Endodermal cell (in vitro differentiated cells): ENCODE data around the gene YWHAG. TPM values are rescaled to one million over a fixed set of nuclear protein-coding genes. Genes with fewer than 3 reads are reported as not detected.
A peak's percentile ranks its signal among the peaks of the same experiment; 100 is the strongest.

Experiments
- DNase-seq: peaks from one replicate; pipeline ENCODE4 v3.0.0-alpha.2; 2017
- H3K27ac ChIP-seq: 2 replicates; pipeline ENCODE4 v1.5.1; 2013; ENCODE audit warnings: mild to moderate bottlenecking, low read depth, low read length, moderate library complexity
- H3K27me3 ChIP-seq: 2 replicates; pipeline ENCODE4 v1.6.1; 2013; ENCODE audit warnings: mild to moderate bottlenecking, low read length, moderate library complexity; ENCODE audit not compliant: insufficient read depth, control insufficient read depth, poor library complexity, severe bottlenecking
- H3K36me3 ChIP-seq: 2 replicates; pipeline ENCODE4 v1.7.0; 2013; ENCODE audit warnings: mild to moderate bottlenecking, low read length, moderate library complexity; ENCODE audit not compliant: control insufficient read depth, insufficient read depth
- H3K4me1 ChIP-seq: one replicate; pipeline ENCODE4 v1.7.0; 2013; ENCODE audit warnings: low read length; ENCODE audit not compliant: control insufficient read depth, insufficient read depth
- H3K4me3 ChIP-seq: 2 replicates; pipeline ENCODE4 v1.5.1; 2013; ENCODE audit warnings: mild to moderate bottlenecking, low read length, moderate library complexity
- H3K9ac ChIP-seq: 2 replicates; pipeline ENCODE4 v1.6.1; 2013; ENCODE audit warnings: mild to moderate bottlenecking, low read length, moderate library complexity; ENCODE audit not compliant: poor library complexity, severe bottlenecking; ENCODE audit errors: extremely low read depth
- H3K9me3 ChIP-seq: 2 replicates; pipeline ENCODE4 v1.6.1; 2013; ENCODE audit warnings: mild to moderate bottlenecking, low read length, moderate library complexity; ENCODE audit not compliant: control insufficient read depth
- H3K27ac Mint-ChIP-seq: 2 replicates; pipeline ENCODE4 v1.8.0; 2020; ENCODE audit warnings: mixed read lengths
- H3K27me3 Mint-ChIP-seq: 2 replicates; pipeline ENCODE4 v1.8.0; 2021; ENCODE audit warnings: mild to moderate bottlenecking, mixed read lengths; ENCODE audit not compliant: insufficient read depth
- H3K36me3 Mint-ChIP-seq: 2 replicates; pipeline ENCODE4 v1.8.0; 2020; ENCODE audit warnings: low read depth, mixed read lengths
- H3K4me1 Mint-ChIP-seq: 2 replicates; pipeline ENCODE4 v1.8.0; 2020; ENCODE audit warnings: mixed read lengths
- H3K4me3 Mint-ChIP-seq: 2 replicates; pipeline ENCODE4 v1.8.0; 2020; ENCODE audit warnings: mild to moderate bottlenecking, moderate library complexity, mixed read lengths
- H3K9me3 Mint-ChIP-seq: 2 replicates; pipeline ENCODE4 v1.8.0; 2020; ENCODE audit warnings: mild to moderate bottlenecking, mixed read lengths
- WGBS, 2 experiments: methylation state at CpG; one replicate each; pipeline versions ENCODE4 v1.1.5 to v1.1.7; 2013; ENCODE audit warnings: missing lambda C conversion rate in 2 of 2, mixed read lengths in 1 of 2; ENCODE audit not compliant: insufficient coverage in 1 of 2, insufficient read length in 1 of 2; 5-methylcytosine and 5-hydroxymethylcytosine counted together
- total RNA-seq, 2 donors: library from RNA; stranded (reverse); fragmentation: NEBNext Ultra II Directional in 1 of 2; extraction: Animal tissue kit (Norgen Biotek cat#: 25700) in 1 of 2; gene quantifications; 2 replicates in 1 of 2; 3 replicates in 1 of 2; pipeline ENCODE4 v1.2.1, GENCODE V29; 2021
- TF ChIP-seq, protein P1 (sequence below): fragments of 200-600 bp; sonication (generic); conservative IDR thresholded peaks from 2 replicates; pipeline ENCODE4 v1.5.0; 2021; ENCODE audit warnings: antibody characterized with exemption, mild to moderate bottlenecking

The YWHAG gene
- total RNA-seq, 2 donors from 2014 or later: 148 TPM

DNA sequence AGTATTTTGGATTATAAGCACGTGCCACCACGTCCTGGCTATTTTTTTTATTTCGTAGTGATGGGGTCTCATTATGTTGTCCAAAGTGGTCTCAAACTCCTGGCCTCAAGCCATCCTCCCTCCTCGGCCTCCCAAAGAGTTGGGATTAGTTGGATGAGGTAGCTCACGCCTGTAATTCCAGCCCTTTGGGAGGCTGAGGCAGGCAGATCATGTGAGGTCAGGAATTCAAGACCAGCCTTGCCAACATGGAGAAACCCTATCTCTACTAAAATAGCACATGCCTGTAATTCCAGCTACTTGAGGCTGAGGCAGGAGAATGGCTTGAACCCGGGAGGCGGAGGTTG lies 21.8 kb upstream of the YWHAG start:
- no peaks in the 10 kb centered on the region for H3K9me3 Mint-ChIP-seq
- H3K27me3 Mint-ChIP-seq: no peaks in the 10 kb centered on the region
- H3K4me3 Mint-ChIP-seq: peak overlapping the region; percentile 55
- 92 to 93% methylated on average over 7 of the region's 7 CpGs for WGBS, 2 experiments
- H3K9me3 ChIP-seq: no peaks in the 10 kb centered on the region
- peak overlapping the region; percentile 91 for H3K27ac Mint-ChIP-seq
- DNase-seq: no peak
- H3K27ac ChIP-seq: peak overlapping the region; percentile 88
- peak overlapping the region; percentile 56 for H3K9ac ChIP-seq
- TF ChIP-seq, protein P1, sequence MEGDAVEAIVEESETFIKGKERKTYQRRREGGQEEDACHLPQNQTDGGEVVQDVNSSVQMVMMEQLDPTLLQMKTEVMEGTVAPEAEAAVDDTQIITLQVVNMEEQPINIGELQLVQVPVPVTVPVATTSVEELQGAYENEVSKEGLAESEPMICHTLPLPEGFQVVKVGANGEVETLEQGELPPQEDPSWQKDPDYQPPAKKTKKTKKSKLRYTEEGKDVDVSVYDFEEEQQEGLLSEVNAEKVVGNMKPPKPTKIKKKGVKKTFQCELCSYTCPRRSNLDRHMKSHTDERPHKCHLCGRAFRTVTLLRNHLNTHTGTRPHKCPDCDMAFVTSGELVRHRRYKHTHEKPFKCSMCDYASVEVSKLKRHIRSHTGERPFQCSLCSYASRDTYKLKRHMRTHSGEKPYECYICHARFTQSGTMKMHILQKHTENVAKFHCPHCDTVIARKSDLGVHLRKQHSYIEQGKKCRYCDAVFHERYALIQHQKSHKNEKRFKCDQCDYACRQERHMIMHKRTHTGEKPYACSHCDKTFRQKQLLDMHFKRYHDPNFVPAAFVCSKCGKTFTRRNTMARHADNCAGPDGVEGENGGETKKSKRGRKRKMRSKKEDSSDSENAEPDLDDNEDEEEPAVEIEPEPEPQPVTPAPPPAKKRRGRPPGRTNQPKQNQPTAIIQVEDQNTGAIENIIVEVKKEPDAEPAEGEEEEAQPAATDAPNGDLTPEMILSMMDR: no peak
- H3K4me1 ChIP-seq: no peaks in the 10 kb centered on the region
- no peaks in the 10 kb centered on the region for H3K4me1 Mint-ChIP-seq
- H3K36me3 Mint-ChIP-seq: no peaks in the 10 kb centered on the region
- H3K27me3 ChIP-seq: no peaks in the 10 kb centered on the region
- no peaks in the 10 kb centered on the region for H3K36me3 ChIP-seq
- H3K4me3 ChIP-seq: peak overlapping the region; percentile 62

DNA sequence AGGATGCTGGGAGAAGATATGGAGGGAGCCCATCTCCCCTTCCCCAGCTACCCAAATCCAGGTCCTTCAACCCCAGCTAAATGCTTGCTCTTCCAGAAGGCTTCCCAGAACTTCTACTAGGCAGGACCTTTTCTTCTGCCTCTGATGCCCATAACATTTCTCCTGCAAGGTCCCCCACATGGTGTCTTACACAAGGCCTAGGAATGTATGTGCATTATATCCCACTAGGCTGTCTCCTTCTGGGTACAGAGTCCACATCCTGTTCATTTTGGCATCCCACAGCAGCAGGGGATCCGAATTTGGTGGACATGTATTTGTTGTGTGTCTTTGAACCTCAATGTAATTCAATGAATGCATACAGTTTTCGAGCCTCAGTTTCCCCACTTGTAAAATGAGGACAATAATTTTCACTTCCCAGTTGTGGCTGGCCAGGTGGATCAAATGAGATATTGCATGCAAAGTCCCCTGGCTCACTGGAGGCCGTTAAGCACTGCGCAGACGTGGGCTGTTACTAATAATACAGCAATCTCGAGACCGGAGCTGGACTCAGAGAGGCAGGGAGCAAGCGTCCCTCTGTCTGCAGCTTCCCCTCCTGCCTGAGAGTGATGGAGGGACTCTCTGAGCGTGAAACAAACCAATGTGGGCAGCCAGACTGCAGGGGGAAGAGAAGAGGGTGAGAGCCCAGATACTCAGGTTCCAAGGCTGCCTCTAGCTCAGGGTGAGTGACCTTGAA lies 18.6 kb upstream of the YWHAG start:
- no peaks in the 10 kb centered on the region for H3K36me3 Mint-ChIP-seq
- Histone ChIP-seq H3K27ac (no peak overlapping the region), H3K27me3 (no peaks in the 10 kb centered on the region), H3K4me3 (no peak overlapping the region), H3K36me3 (no peaks in the 10 kb centered on the region), H3K9me3 (no peaks in the 10 kb centered on the region), H3K9ac (no peak overlapping the region), H3K4me1 (no peaks in the 10 kb centered on the region)
- 89 to 91% methylated on average over 9 of the region's 9 CpGs for whole genome bisulfite sequencing, 2 experiments
- DNase-seq: no peak
- TF ChIP-seq, protein P1: no peak
- peaks cover 6% of the 10 kb centered on the region for H3K4me1 Mint-ChIP-seq
- no peaks in the 10 kb centered on the region for H3K9me3 Mint-ChIP-seq
- H3K4me3 Mint-ChIP-seq: no peak overlapping the region
- peaks cover 5% of the 10 kb centered on the region for H3K27me3 Mint-ChIP-seq
- no peak overlapping the region for H3K27ac Mint-ChIP-seq

DNA sequence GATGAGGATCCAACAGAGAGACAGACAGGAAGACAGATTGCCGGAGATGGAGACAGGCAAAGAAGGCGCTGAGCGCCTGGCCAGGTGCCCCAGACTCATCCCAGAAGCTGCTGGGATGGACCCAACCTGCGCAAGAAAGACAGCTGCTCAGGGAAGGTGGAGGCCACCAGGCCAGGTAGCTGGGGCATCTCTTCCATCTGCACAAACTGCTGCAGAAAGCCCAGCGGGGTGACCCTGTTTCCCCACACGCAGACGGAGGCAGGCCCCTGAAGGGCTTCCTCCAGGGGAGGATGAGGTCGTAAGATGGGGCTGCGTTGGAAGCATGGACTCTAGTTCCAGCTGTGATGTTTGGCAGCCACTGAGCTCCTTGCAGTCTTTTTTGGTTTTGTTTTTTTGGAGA lies 16.5 kb upstream of the YWHAG start:
- no peaks in the 10 kb centered on the region for H3K9me3 Mint-ChIP-seq
- H3K27me3 ChIP-seq: no peaks in the 10 kb centered on the region

More for the DNA sequence above, 16.5 kb upstream of the YWHAG start:
- no peak for DNase-seq
- H3K27ac ChIP-seq: no peak overlapping the region
- no peaks in the 10 kb centered on the region for H3K36me3 ChIP-seq
- Mint-ChIP-seq H3K4me3 (no peak overlapping the region), H3K27ac (no peak overlapping the region), H3K27me3 (peaks cover 5% of the 10 kb centered on the region), H3K4me1 (peaks cover 6% of the 10 kb centered on the region), H3K36me3 (no peaks in the 10 kb centered on the region)
- H3K4me3 ChIP-seq: no peak overlapping the region
- TF ChIP-seq, protein P1: no peak
- WGBS, 2 experiments: 90 to 93% methylated on average over 9 of the region's 9 CpGs
- H3K9me3 ChIP-seq: no peaks in the 10 kb centered on the region
- H3K4me1 ChIP-seq: no peaks in the 10 kb centered on the region
- H3K9ac ChIP-seq: no peak overlapping the region
